B cell (primary cell): ENCODE results near the gene SAMD4A.

Source experiments
- CTCF ChIP-seq: fragments of 200-600 bp; IDR thresholded peaks from one replicate; pipeline ENCODE4 v1.8.0; 2022; ENCODE audit warnings: antibody characterized with exemption, mild to moderate bottlenecking
- EZH2 ChIP-seq: IDR thresholded peaks from 2 replicates; pipeline ENCODE4 v1.6.1; 2012; ENCODE audit warnings: borderline replicate concordance, low read depth, mild to moderate bottlenecking, moderate library complexity, low read length; ENCODE audit not compliant: insufficient read depth, poor library complexity, severe bottlenecking

- TF ChIP-seq CTCF (no peak), EZH2 (no peak)
Observed at GRCh38 chr14:54577494-54577893, 10.6 kb downstream of the SAMD4A start.
